ENCODE results near the gene PPP1R11. TPM values are rescaled to one million over a fixed set of nuclear protein-coding genes. Genes with fewer than 3 reads are reported as not detected.

The PPP1R11 gene
- total and polyA plus RNA-seq, 5 donors from 2014 or later = 59.4 to 101 (median 92.3) TPM

Other genes starting within 250 kb of the PPP1R11 start
- 0.49 TPM for gene HLA-G, start 239.4 kb upstream of the PPP1R11 start, total RNA-seq
- gene HLA-G, start 239.4 kb upstream of the PPP1R11 start, polyA plus RNA-seq = 1 to 10 TPM in 3 of 4 donors, under 1 TPM in 1; 0.39 to 3.2 (median 1.3) TPM
- 2,388 TPM for gene HLA-A, start 124.7 kb upstream of the PPP1R11 start, total RNA-seq
- 1,000 to 10,000 TPM; 3,137 to 5,572 (median 4,009) TPM for gene HLA-A, start 124.7 kb upstream of the PPP1R11 start, polyA plus RNA-seq
- 37.8 TPM for gene POLR1H, start 5.9 kb upstream of the PPP1R11 start, total RNA-seq
- 100 to 1,000 TPM; 108 to 133 (median 122) TPM for gene POLR1H, start 5.9 kb upstream of the PPP1R11 start, polyA plus RNA-seq
- gene RNF39, start 8.6 kb downstream of the PPP1R11 start, total RNA-seq = not detected
- gene RNF39, start 8.6 kb downstream of the PPP1R11 start, polyA plus RNA-seq = under 1 TPM in 2 of 4 donors, not detected in 2; 0.14 to 0.23 TPM
- not detected for gene TRIM31, start 45.9 kb downstream of the PPP1R11 start, total RNA-seq
- under 1 TPM in 2 of 4 donors, not detected in 2; 0.13 to 0.18 TPM for gene TRIM31, start 45.9 kb downstream of the PPP1R11 start, polyA plus RNA-seq
- 0.39 TPM for gene TRIM40, start 68.9 kb downstream of the PPP1R11 start, total RNA-seq
- gene TRIM40, start 68.9 kb downstream of the PPP1R11 start, polyA plus RNA-seq = not detected
- gene TRIM10, start 94.0 kb downstream of the PPP1R11 start, total RNA-seq = not detected
- not detected for gene TRIM10, start 94.0 kb downstream of the PPP1R11 start, polyA plus RNA-seq
- gene TRIM15, start 96.3 kb downstream of the PPP1R11 start, total RNA-seq = not detected
- gene TRIM15, start 96.3 kb downstream of the PPP1R11 start, polyA plus RNA-seq = not detected
- gene TRIM26, start 146.2 kb downstream of the PPP1R11 start, total RNA-seq = 75.1 TPM
- gene TRIM26, start 146.2 kb downstream of the PPP1R11 start, polyA plus RNA-seq = 10 to 100 TPM; 43.3 to 55.1 (median 49.7) TPM

All from CD4-positive, CD25-positive, alpha-beta regulatory T cell (primary cell).